Activated CD8-positive, alpha-beta memory T cell treated with anti-CD3 and anti-CD28 coated beads, Interleukin-2, amount 50 U/mL, for 48 hours (primary cell): Measurements from ENCODE around the gene ALDH3A2.
"Not testable (repeated sequence)": the region's sequence is repeated elsewhere in the genome, so short reads cannot be mapped to it uniquely, and the experiment has no call there.

Experiments
- DNase-seq: peaks from one replicate; pipeline ENCODE4 v3.0.0-alpha.2; 2020

The ALDH3A2 gene

GRCh38 chr17:19651451-19652238 lies 3.1 kb downstream of the ALDH3A2 start:
- no peak for DNase-seq

GRCh38 chr17:19652595-19652994 lies 4.0 kb downstream of the ALDH3A2 start:
- no peak for DNase-seq

GRCh38 chr17:19654342-19654886 lies 5.9 kb downstream of the ALDH3A2 start:
- no peak for DNase-seq

- DNase-seq = no peak
Measured at GRCh38 chr17:19654896-19655295, 6.3 kb downstream of the ALDH3A2 start.

GRCh38 chr17:19656336-19656735 lies 7.8 kb downstream of the ALDH3A2 start:
- DNase-seq = no peak

- no peak for DNase-seq
Measured at GRCh38 chr17:19656851-19657581, 8.5 kb downstream of the ALDH3A2 start.

- DNase-seq = no peak
Measured at GRCh38 chr17:19659366-19660177, 11.0 kb downstream of the ALDH3A2 start.

- no peak for DNase-seq
Measured at GRCh38 chr17:19660219-19660870, 11.8 kb downstream of the ALDH3A2 start.

GRCh38 chr17:19661121-19661520 lies 12.6 kb downstream of the ALDH3A2 start:
- no peak for DNase-seq

GRCh38 chr17:19663097-19663496 lies 14.5 kb downstream of the ALDH3A2 start:
- no peak for DNase-seq

GRCh38 chr17:19664136-19664820 lies 15.7 kb downstream of the ALDH3A2 start:
- no peak for DNase-seq

GRCh38 chr17:19664821-19665181 lies 16.2 kb downstream of the ALDH3A2 start:
- DNase-seq = no peak

GRCh38 chr17:19669680-19670079 lies 21.1 kb downstream of the ALDH3A2 start:
- not testable (repeated sequence) for DNase-seq

GRCh38 chr17:19670908-19671307 lies 22.4 kb downstream of the ALDH3A2 start:
- no peak for DNase-seq

- DNase-seq = no peak
Measured at GRCh38 chr17:19671433-19671832, 22.9 kb downstream of the ALDH3A2 start.

GRCh38 chr17:19672009-19672750 lies 23.6 kb downstream of the ALDH3A2 start:
- DNase-seq = no peak

- DNase-seq = no peak
Measured at GRCh38 chr17:19673623-19674022, 25.1 kb downstream of the ALDH3A2 start.

- no peak for DNase-seq
Measured at GRCh38 chr17:19676896-19677295, 28.3 kb downstream of the ALDH3A2 start.

GRCh38 chr17:19677736-19678379 lies 29.3 kb downstream of the ALDH3A2 start:
- DNase-seq = no peak

GRCh38 chr17:19678581-19679453 lies 30.3 kb downstream of the ALDH3A2 start:
- no peak for DNase-seq
